H9 (cell line): ENCODE measurements around the gene CPB2. TPM values are rescaled to one million over a fixed set of nuclear protein-coding genes. Genes with fewer than 3 reads are reported as not detected.

ENCODE experiments used
- DNase-seq: peaks from one replicate; pipeline ENCODE4 v3.0.0-alpha.2; 2017
- H2AFZ ChIP-seq: one replicate; pipeline ENCODE4 v1.6.1; 2013; ENCODE audit warnings: mild to moderate bottlenecking, low read length, control low read depth, moderate library complexity
- H2AK5ac ChIP-seq: 2 replicates; pipeline ENCODE4 v1.6.1; 2013; ENCODE audit warnings: low read length, control low read depth, mixed read lengths; ENCODE audit not compliant: insufficient read length
- H2BK120ac ChIP-seq: one replicate; pipeline ENCODE4 v1.6.1; 2013; ENCODE audit warnings: low read depth, mild to moderate bottlenecking, low read length, control low read depth, inconsistent platforms; ENCODE audit not compliant: poor library complexity, severe bottlenecking
- H2BK12ac ChIP-seq: 2 replicates; pipeline ENCODE4 v1.6.1; 2013; ENCODE audit warnings: low read length, control low read depth, mixed read lengths, low read depth; ENCODE audit not compliant: insufficient read length
- H2BK15ac ChIP-seq: 2 replicates; pipeline ENCODE4 v1.6.1; 2013; ENCODE audit warnings: low read depth, low read length, control low read depth
- H2BK20ac ChIP-seq: one replicate; pipeline ENCODE4 v1.6.1; 2013; ENCODE audit warnings: low read depth, mild to moderate bottlenecking, low read length, control low read depth, inconsistent platforms; ENCODE audit not compliant: poor library complexity, severe bottlenecking
- H2BK5ac ChIP-seq: 2 replicates; pipeline ENCODE4 v1.6.1; 2013; ENCODE audit warnings: low read length, control low read depth, mixed read lengths; ENCODE audit not compliant: insufficient read length
- H3K14ac ChIP-seq: 2 replicates; pipeline ENCODE4 v1.6.1; 2013; ENCODE audit warnings: low read length, control low read depth; ENCODE audit not compliant: insufficient read depth
- H3K18ac ChIP-seq: 2 replicates; pipeline ENCODE4 v1.6.1; 2013; ENCODE audit warnings: low read depth, mild to moderate bottlenecking, mixed read lengths, low read length, control low read depth; ENCODE audit not compliant: insufficient read length
- H3K23ac ChIP-seq: 2 replicates; pipeline ENCODE4 v1.6.1; 2013; ENCODE audit warnings: low read length, control low read depth, mixed read lengths, low read depth; ENCODE audit not compliant: insufficient read length
- H3K23me2 ChIP-seq: 2 replicates; pipeline ENCODE4 v1.6.1; 2013; ENCODE audit warnings: low read depth, mild to moderate bottlenecking, mixed read lengths, low read length, control low read depth; ENCODE audit not compliant: insufficient read length, poor library complexity, severe bottlenecking
- H3K27ac ChIP-seq: 2 replicates; pipeline ENCODE4 v1.5.1; 2013; ENCODE audit warnings: low read length, control low read depth, mixed read lengths, low read depth; ENCODE audit not compliant: insufficient read length
- H3K27me3 ChIP-seq: 2 replicates; pipeline ENCODE4 v1.6.1; 2013; ENCODE audit warnings: low read length, control low read depth, inconsistent platforms; ENCODE audit not compliant: insufficient read depth
- H3K4ac ChIP-seq: 2 replicates; pipeline ENCODE4 v1.6.1; 2013; ENCODE audit warnings: low read depth, mild to moderate bottlenecking, control low read depth, inconsistent platforms, low read length, moderate library complexity
- H3K4me1 ChIP-seq: 2 replicates; pipeline ENCODE4 v1.6.1; 2013; ENCODE audit warnings: low read length, control low read depth, inconsistent platforms; ENCODE audit not compliant: insufficient read depth
- H3K4me2 ChIP-seq: 2 replicates; pipeline ENCODE4 v1.6.1; 2013; ENCODE audit warnings: low read length, control low read depth, mixed read lengths; ENCODE audit not compliant: insufficient read length, insufficient read depth
- H3K56ac ChIP-seq: 2 replicates; pipeline ENCODE4 v1.6.1; 2013; ENCODE audit warnings: low read depth, mild to moderate bottlenecking, mixed read lengths, low read length, control low read depth; ENCODE audit not compliant: insufficient read length
- H3K79me1 ChIP-seq: 2 replicates; pipeline ENCODE4 v1.6.1; 2013; ENCODE audit warnings: low read depth, mild to moderate bottlenecking, moderate library complexity, low read length, control low read depth, inconsistent platforms; ENCODE audit not compliant: insufficient read depth, poor library complexity, severe bottlenecking
- H3K79me2 ChIP-seq: 2 replicates; pipeline ENCODE4 v1.6.1; 2013; ENCODE audit warnings: low read length, control low read depth, inconsistent platforms; ENCODE audit not compliant: insufficient read depth
- H3K9ac ChIP-seq: 2 replicates; pipeline ENCODE4 v1.6.1; 2013; ENCODE audit warnings: low read length, control low read depth, mixed read lengths; ENCODE audit not compliant: insufficient read length; ENCODE audit errors: extremely low read depth
- H3K9me3 ChIP-seq: one replicate; pipeline ENCODE4 v1.6.1; 2013; ENCODE audit warnings: low read depth, low read length, inconsistent platforms; ENCODE audit not compliant: control insufficient read depth
- H3T11ph ChIP-seq: one replicate; pipeline ENCODE4 v1.6.1; 2013; ENCODE audit warnings: mild to moderate bottlenecking, low read length, control low read depth, inconsistent platforms
- H4K20me1 ChIP-seq: one replicate; pipeline ENCODE4 v1.6.1; 2013; ENCODE audit not compliant: control insufficient read depth, insufficient read length, insufficient read depth
- H4K5ac ChIP-seq: 2 replicates; pipeline ENCODE4 v1.6.1; 2013; ENCODE audit warnings: low read depth, mild to moderate bottlenecking, mixed read lengths, low read length, control low read depth; ENCODE audit not compliant: insufficient read length
- H4K8ac ChIP-seq: replicated peaks from 2 replicates; pipeline ENCODE4 v1.6.1; 2013; ENCODE audit warnings: low read length, control low read depth, mixed read lengths, low read depth; ENCODE audit not compliant: insufficient read length
- H4K91ac ChIP-seq: 2 replicates; pipeline ENCODE4 v1.6.1; 2013; ENCODE audit warnings: low read depth, mild to moderate bottlenecking, moderate library complexity, mixed read lengths, low read length, control low read depth; ENCODE audit not compliant: insufficient read length
- H3K27ac Mint-ChIP-seq, 3 experiments: 2 replicates in 2 of 3; 3 replicates in 1 of 3; pipeline ENCODE4 v1.8.0; 2020 to 2021; ENCODE audit warnings: mixed read lengths in 3 of 3, mild to moderate bottlenecking in 1 of 3, moderate library complexity in 1 of 3
- H3K27me3 Mint-ChIP-seq: 2 replicates; pipeline ENCODE4 v1.8.0; 2021; ENCODE audit warnings: low read depth, mild to moderate bottlenecking, moderate library complexity, mixed read lengths
- H3K36me3 Mint-ChIP-seq, 3 experiments: 2 replicates in 2 of 3; 3 replicates in 1 of 3; pipeline ENCODE4 v1.8.0; 2020 to 2021; ENCODE audit warnings: low read depth in 3 of 3, mixed read lengths in 3 of 3; ENCODE audit not compliant: insufficient read depth in 1 of 3
- H3K4me1 Mint-ChIP-seq, 2 experiments: 2 replicates each; pipeline ENCODE4 v1.8.0; 2020; ENCODE audit warnings: mixed read lengths in 2 of 2
- H3K4me3 Mint-ChIP-seq, 2 experiments: 2 replicates in 1 of 2; 3 replicates in 1 of 2; pipeline ENCODE4 v1.8.0; 2020 to 2021; ENCODE audit warnings: mild to moderate bottlenecking in 2 of 2, mixed read lengths in 2 of 2, moderate library complexity in 1 of 2
- H3K9me3 Mint-ChIP-seq, 2 experiments: 2 replicates in 1 of 2; 3 replicates in 1 of 2; pipeline ENCODE4 v1.8.0; 2020; ENCODE audit warnings: mild to moderate bottlenecking in 2 of 2, mixed read lengths in 2 of 2, moderate library complexity in 1 of 2
- WGBS: extraction: QIAGEN DNeasy Blood & Tissue Kit; methylation state at CpG from one replicate; pipeline ENCODE4 v1.1.7; 2013; ENCODE audit warnings: missing lambda C conversion rate, low lambda C conversion rate, mixed read lengths; ENCODE audit not compliant: insufficient read length; ENCODE audit errors: extremely low coverage; 5-methylcytosine and 5-hydroxymethylcytosine counted together
- total RNA-seq: library from RNA; stranded (reverse); gene quantifications from 2 replicates; pipeline ENCODE4 v1.2.1, GENCODE V29; 2021
- TF ChIP-seq, protein P1 (sequence below): fragments of 200-600 bp; sonication (generic); conservative IDR thresholded peaks from 3 replicates; pipeline ENCODE4 v1.8.0; 2021; ENCODE audit warnings: antibody characterized with exemption, mild to moderate bottlenecking

Gene CPB2
- total RNA-seq, 1 experiment from 2014 or later: not detected

DNA sequence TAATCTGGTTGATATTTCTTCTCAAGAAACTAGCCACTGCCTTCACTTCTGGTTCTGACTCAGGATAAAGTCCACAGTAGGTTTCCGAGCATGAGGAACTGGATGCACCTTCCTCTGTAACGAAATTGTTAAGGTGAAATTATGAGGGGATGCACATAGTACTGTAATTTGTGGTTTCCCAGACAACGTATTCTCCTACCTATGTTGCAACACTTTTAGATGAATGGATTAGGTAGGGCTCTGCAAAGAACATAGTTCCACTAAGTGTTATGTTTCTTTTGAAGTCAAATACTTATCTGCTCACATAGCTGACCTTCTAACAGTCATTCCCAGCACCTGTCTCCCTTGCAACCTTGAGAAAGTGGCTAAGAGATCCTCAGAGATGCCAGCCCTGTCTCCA lies 46.6 kb downstream of the CPB2 start:
- WGBS: no CpG with 5 or more reads among the region's 3 CpGs
- Histone ChIP-seq H3K9me3 (no peaks in the 10 kb centered on the region), H3T11ph (no peak overlapping the region), H2BK20ac (no peak overlapping the region), H2AFZ (no peak overlapping the region), H3K18ac (no peak overlapping the region), H2BK5ac (no peak overlapping the region), H3K27ac (no peak overlapping the region), H4K20me1 (no peaks in the 10 kb centered on the region), H3K79me2 (no peaks in the 10 kb centered on the region), H3K23me2 (no peaks in the 10 kb centered on the region), H4K8ac (no peak overlapping the region), H3K4ac (no peak overlapping the region), H3K4me1 (no peaks in the 10 kb centered on the region), H3K56ac (no peak overlapping the region), H3K23ac (no peak overlapping the region), H3K79me1 (no peaks in the 10 kb centered on the region), H3K4me2 (no peak overlapping the region), H3K14ac (no peak overlapping the region), H3K27me3 (no peaks in the 10 kb centered on the region), H2BK120ac (no peak overlapping the region), H2BK15ac (no peak overlapping the region), H2AK5ac (no peak overlapping the region), H3K9ac (no peak overlapping the region), H2BK12ac (no peak overlapping the region), H4K91ac (no peak overlapping the region), H4K5ac (no peak overlapping the region)
- TF ChIP-seq, protein P1, sequence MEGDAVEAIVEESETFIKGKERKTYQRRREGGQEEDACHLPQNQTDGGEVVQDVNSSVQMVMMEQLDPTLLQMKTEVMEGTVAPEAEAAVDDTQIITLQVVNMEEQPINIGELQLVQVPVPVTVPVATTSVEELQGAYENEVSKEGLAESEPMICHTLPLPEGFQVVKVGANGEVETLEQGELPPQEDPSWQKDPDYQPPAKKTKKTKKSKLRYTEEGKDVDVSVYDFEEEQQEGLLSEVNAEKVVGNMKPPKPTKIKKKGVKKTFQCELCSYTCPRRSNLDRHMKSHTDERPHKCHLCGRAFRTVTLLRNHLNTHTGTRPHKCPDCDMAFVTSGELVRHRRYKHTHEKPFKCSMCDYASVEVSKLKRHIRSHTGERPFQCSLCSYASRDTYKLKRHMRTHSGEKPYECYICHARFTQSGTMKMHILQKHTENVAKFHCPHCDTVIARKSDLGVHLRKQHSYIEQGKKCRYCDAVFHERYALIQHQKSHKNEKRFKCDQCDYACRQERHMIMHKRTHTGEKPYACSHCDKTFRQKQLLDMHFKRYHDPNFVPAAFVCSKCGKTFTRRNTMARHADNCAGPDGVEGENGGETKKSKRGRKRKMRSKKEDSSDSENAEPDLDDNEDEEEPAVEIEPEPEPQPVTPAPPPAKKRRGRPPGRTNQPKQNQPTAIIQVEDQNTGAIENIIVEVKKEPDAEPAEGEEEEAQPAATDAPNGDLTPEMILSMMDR: no peak
- peaks cover 3 to 8% of the 10 kb centered on the region in 2 experiments for H3K4me1 Mint-ChIP-seq
- H3K27ac Mint-ChIP-seq: no peak overlapping the region
- H3K4me3 Mint-ChIP-seq: no peak overlapping the region
- no peak for DNase-seq
- H3K36me3 Mint-ChIP-seq: no peaks in the 10 kb centered on the region
- no peaks in the 10 kb centered on the region; the same call in 1 of the 2 replicates for H3K27me3 Mint-ChIP-seq
- no peaks in the 10 kb centered on the region for H3K9me3 Mint-ChIP-seq
